22Rv1 (cell line): ENCODE data around the gene ACTRT2.

Source experiments
- H3K27ac ChIP-seq: fragments of 450-650 bp; 2 replicates; pipeline ENCODE4 v1.5.1; 2017
- CTCF ChIP-seq: fragments of 450-650 bp; IDR thresholded peaks from 2 replicates; pipeline ENCODE4 v1.5.1; 2017; ENCODE audit warnings: mild to moderate bottlenecking
- ZFX ChIP-seq: fragments of 450-650 bp; IDR thresholded peaks from 2 replicates; pipeline ENCODE4 v1.6.1; 2017; ENCODE audit warnings: antibody characterized with exemption, borderline replicate concordance

ACTRT2 gene

GRCh38 chr1:3020263-3020909 is 881 bp upstream of the ACTRT2 start:
- no peak overlapping the region for H3K27ac ChIP-seq
- TF ChIP-seq ZFX = no peak
- no peak for TF ChIP-seq CTCF

GRCh38 chr1:3021801-3022401 is 634 bp downstream of the ACTRT2 start:
- H3K27ac ChIP-seq = no peak overlapping the region
- TF ChIP-seq CTCF (no peak), ZFX (no peak)

GRCh38 chr1:3022511-3022973 is 1.3 kb downstream of the ACTRT2 start:
- H3K27ac ChIP-seq = no peak overlapping the region
- TF ChIP-seq ZFX = no peak
- TF ChIP-seq CTCF = no peak

GRCh38 chr1:3022976-3023375 is 1.7 kb downstream of the ACTRT2 start:
- no peak for TF ChIP-seq ZFX
- H3K27ac ChIP-seq = no peak overlapping the region

GRCh38 chr1:3024019-3024418 is 2.8 kb downstream of the ACTRT2 start:
- TF ChIP-seq ZFX = no peak
- TF ChIP-seq CTCF = no peak
- no peak overlapping the region for H3K27ac ChIP-seq

GRCh38 chr1:3024588-3024987 is 3.3 kb downstream of the ACTRT2 start:
- no peak overlapping the region for H3K27ac ChIP-seq
- TF ChIP-seq ZFX (no peak), CTCF (no peak)

GRCh38 chr1:3026124-3026523 is 4.9 kb downstream of the ACTRT2 start:
- TF ChIP-seq CTCF (no peak), ZFX (no peak)
- no peak overlapping the region for H3K27ac ChIP-seq
